Measurements from ENCODE around the gene HSPBP1.

The HSPBP1 gene

GRCh38 chr19:55304980-55305379 is 25.1 kb upstream of the HSPBP1 start:
- Histone ChIP-seq H3K27ac (replicated peaks) (no peak overlapping the region), H3K27me3 (ENCODE audit: insufficient read depth, poor library complexity, severe bottlenecking) (no peaks in the 10 kb centered on the region), H3K4me3 (replicated peaks; ENCODE audit: insufficient read depth, low read length) (no peak overlapping the region)
- TF ChIP-seq SPI1 (IDR thresholded peaks at IDR 0.05; ENCODE audit: borderline replicate concordance, low read depth) (no peak), POLR2AphosphoS5 (IDR thresholded peaks at IDR 0.05; ENCODE audit: low read depth) (no peak), REST (IDR thresholded peaks at IDR 0.05; ENCODE audit: insufficient replicate concordance, low read depth) (no peak), GABPA (IDR thresholded peaks at IDR 0.05; ENCODE audit: low read depth) (no peak), CTCF (IDR thresholded peaks at IDR 0.05; ENCODE audit: insufficient read depth, low read length) (no peak)
- DNase-seq (ENCODE audit: low read depth in 1 of 2, low spot score in 1 of 2), result no peak

- Histone ChIP-seq H3K27me3 (ENCODE audit: insufficient read depth, poor library complexity, severe bottlenecking) (no peaks in the 10 kb centered on the region), H3K4me3 (replicated peaks; ENCODE audit: insufficient read depth, low read length) (no peak overlapping the region), H3K27ac (replicated peaks) (no peak overlapping the region)
- no peak for TF ChIP-seq REST (IDR thresholded peaks at IDR 0.05; ENCODE audit: insufficient replicate concordance, low read depth)
- DNase-seq (ENCODE audit: low read depth in 1 of 2, low spot score in 1 of 2), result peak in 1 of 2 experiments; percentile 73
Measured at GRCh38 chr19:55304279-55304978, 24.5 kb upstream of the HSPBP1 start.

- Histone ChIP-seq H3K27ac (replicated peaks) (no peak overlapping the region), H3K4me3 (replicated peaks; ENCODE audit: insufficient read depth, low read length) (no peak overlapping the region), H3K27me3 (ENCODE audit: insufficient read depth, poor library complexity, severe bottlenecking) (no peaks in the 10 kb centered on the region)
- DNase-seq (ENCODE audit: low read depth in 1 of 2, low spot score in 1 of 2), result no peak
- no peak for TF ChIP-seq SPI1 (IDR thresholded peaks at IDR 0.05; ENCODE audit: borderline replicate concordance, low read depth)
- no peak for TF ChIP-seq REST (IDR thresholded peaks at IDR 0.05; ENCODE audit: insufficient replicate concordance, low read depth)
- TF ChIP-seq CTCF (IDR thresholded peaks at IDR 0.05; ENCODE audit: insufficient read depth, low read length), result no peak
- no peak for TF ChIP-seq GABPA (IDR thresholded peaks at IDR 0.05; ENCODE audit: low read depth)
- TF ChIP-seq POLR2AphosphoS5 (IDR thresholded peaks at IDR 0.05; ENCODE audit: low read depth), result no peak
Measured at GRCh38 chr19:55303477-55303876, 23.6 kb upstream of the HSPBP1 start.

Data from HL-60 (cell line).